Measurements from ENCODE around the gene TMC1. TPM values are rescaled to one million over a fixed set of nuclear protein-coding genes. Genes with fewer than 3 reads are reported as not detected.
"Not testable (repeated sequence)": the region's sequence is repeated elsewhere in the genome, so short reads cannot be mapped to it uniquely, and the experiment has no call there.

Gene TMC1
- total RNA-seq, 2 experiments from 2014 or later, result not detected

DNA sequence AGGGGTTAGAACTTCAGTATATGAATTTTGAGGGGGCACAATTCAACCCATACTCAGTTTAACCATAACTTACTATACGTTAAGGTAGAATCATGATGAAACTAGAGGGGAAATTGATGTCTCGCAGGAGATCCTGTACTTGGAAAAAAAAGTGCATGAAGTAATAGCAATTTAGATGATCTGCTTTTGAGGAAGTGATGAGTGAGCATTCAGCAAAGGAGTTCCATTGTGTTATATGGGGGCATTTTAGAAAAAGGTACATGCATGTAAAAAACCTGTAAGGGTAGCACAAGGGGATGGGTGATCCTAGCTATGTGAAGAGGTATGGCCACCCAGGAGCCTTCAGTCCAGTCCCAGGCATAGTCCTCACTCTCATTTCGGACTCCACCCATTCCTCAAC is 14.8 kb upstream of the TMC1 start:
- intact Hi-C loops (cut with DNase I, micrococcal nuclease), result no loop called here
- no peak overlapping the region for H3K4me3 Mint-ChIP-seq
- no peak overlapping the region for H3K4me3 ChIP-seq (ENCODE audit: low read length)
- DNase-seq, result no peak
- H3K36me3 Mint-ChIP-seq (ENCODE audit: low read depth), result no peaks in the 10 kb centered on the region
- TF ChIP-seq, protein P1, sequence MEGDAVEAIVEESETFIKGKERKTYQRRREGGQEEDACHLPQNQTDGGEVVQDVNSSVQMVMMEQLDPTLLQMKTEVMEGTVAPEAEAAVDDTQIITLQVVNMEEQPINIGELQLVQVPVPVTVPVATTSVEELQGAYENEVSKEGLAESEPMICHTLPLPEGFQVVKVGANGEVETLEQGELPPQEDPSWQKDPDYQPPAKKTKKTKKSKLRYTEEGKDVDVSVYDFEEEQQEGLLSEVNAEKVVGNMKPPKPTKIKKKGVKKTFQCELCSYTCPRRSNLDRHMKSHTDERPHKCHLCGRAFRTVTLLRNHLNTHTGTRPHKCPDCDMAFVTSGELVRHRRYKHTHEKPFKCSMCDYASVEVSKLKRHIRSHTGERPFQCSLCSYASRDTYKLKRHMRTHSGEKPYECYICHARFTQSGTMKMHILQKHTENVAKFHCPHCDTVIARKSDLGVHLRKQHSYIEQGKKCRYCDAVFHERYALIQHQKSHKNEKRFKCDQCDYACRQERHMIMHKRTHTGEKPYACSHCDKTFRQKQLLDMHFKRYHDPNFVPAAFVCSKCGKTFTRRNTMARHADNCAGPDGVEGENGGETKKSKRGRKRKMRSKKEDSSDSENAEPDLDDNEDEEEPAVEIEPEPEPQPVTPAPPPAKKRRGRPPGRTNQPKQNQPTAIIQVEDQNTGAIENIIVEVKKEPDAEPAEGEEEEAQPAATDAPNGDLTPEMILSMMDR (IDR thresholded peaks at IDR 0.05), result no peak
- no peaks in the 10 kb centered on the region for H3K4me1 ChIP-seq (ENCODE audit: insufficient read depth, low read length)
- no peaks in the 10 kb centered on the region for H3K27me3 ChIP-seq (ENCODE audit: control insufficient read depth in 1 of 2, insufficient read depth in 2 of 2, low read length in 2 of 2)
- ATAC-seq (ENCODE audit: poor library complexity), result no peak
- H3K27ac Mint-ChIP-seq, result no peak overlapping the region
- CTCF ChIA-PET, result no interaction called here
- H3K9me3 ChIP-seq (ENCODE audit: control insufficient read depth in 1 of 2, insufficient read depth in 1 of 2, low read length in 2 of 2), result no peaks in the 10 kb centered on the region
- no peak overlapping the region for H3K27ac ChIP-seq (ENCODE audit: low read depth in 1 of 2, low read length in 2 of 2)
- H3K27me3 Mint-ChIP-seq, result no peaks in the 10 kb centered on the region
- no peaks in the 10 kb centered on the region for H3K9me3 Mint-ChIP-seq
- no peaks in the 10 kb centered on the region for H3K4me1 Mint-ChIP-seq (ENCODE audit: low read depth)
- POLR2A ChIA-PET, result no interaction called here
- no peaks in the 10 kb centered on the region for H3K36me3 ChIP-seq (ENCODE audit: insufficient read depth, low read length)

DNA sequence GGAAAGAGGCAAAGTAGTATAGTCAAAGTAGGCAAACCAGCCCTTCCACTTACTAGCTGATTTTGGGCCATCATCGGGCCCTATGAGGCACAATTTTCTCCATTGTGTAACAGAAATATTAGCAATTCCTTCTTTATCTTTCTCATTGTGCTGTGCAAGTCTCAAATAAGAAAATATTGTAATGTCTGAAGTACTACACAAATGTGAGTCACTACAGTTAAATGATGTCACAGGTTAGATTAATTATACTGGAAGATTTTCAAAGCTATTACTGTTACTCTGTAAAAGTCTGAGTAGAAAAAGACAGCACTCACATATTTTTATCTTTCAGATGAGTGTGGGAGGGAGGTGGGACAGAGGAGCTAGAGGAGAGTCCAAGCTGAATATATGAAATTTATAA is 12.4 kb upstream of the TMC1 start:
- no peak overlapping the region for H3K27ac ChIP-seq (ENCODE audit: low read depth in 1 of 2, low read length in 2 of 2)
- Mint-ChIP-seq H3K4me1 (ENCODE audit: low read depth) (no peaks in the 10 kb centered on the region), H3K27me3 (no peaks in the 10 kb centered on the region), H3K9me3 (no peaks in the 10 kb centered on the region), H3K27ac (no peak overlapping the region), H3K4me3 (no peak overlapping the region), H3K36me3 (ENCODE audit: low read depth) (no peaks in the 10 kb centered on the region)
- ChIA-PET POLR2A (no interaction called here), CTCF (no interaction called here)
- TF ChIP-seq, protein P1 (IDR thresholded peaks at IDR 0.05), result no peak
- intact Hi-C loops (cut with DNase I, micrococcal nuclease), result no loop called here
- no peaks in the 10 kb centered on the region for H3K36me3 ChIP-seq (ENCODE audit: insufficient read depth, low read length)
- ATAC-seq (ENCODE audit: poor library complexity), result no peak
- no peaks in the 10 kb centered on the region for H3K9me3 ChIP-seq (ENCODE audit: control insufficient read depth in 1 of 2, insufficient read depth in 1 of 2, low read length in 2 of 2)
- DNase-seq, result no peak
- no peaks in the 10 kb centered on the region for H3K27me3 ChIP-seq (ENCODE audit: control insufficient read depth in 1 of 2, insufficient read depth in 2 of 2, low read length in 2 of 2)
- H3K4me3 ChIP-seq (ENCODE audit: low read length), result no peak overlapping the region
- H3K4me1 ChIP-seq (ENCODE audit: insufficient read depth, low read length), result no peaks in the 10 kb centered on the region

DNA sequence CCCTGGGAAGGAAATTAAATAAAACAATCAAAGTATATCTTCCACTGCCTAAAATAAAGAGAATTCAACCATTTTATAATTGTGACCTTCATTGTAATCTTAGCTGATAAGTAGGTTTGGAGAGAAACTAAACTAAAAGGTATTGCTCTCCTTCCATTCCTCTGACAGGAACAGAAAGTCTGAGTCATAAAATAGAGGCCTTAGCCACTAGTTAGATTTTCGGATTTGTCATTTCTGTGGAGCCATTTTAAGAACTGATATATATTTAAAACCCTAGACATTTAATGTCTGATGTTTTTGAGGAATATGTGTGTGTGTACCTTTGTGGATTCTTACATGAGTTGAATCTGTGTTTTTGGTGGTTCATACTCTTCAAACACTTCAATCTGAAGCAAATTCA is 11.8 kb upstream of the TMC1 start:
- CTCF ChIA-PET, result no interaction called here

DNA sequence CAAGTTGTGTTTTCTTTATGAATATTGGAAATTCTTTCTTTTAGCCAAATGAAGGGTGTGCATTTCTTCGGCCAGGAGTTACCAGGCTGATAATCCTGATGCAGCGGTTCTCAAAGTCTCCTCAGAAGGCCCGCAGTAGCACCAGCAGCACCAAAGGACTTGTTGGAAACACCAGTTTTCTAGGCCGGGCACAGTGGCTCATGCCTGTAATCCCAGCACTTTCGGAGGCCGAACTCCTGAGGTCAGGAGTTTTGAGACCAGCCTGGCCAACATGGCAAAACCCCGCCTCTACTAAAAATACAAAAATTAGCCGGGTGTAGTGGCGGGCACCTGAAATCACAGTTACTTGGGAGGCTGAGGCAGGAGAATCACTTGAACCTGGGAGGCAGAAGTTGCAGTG is 397 bp upstream of the TMC1 start:
- ATAC-seq (ENCODE audit: poor library complexity); H3K27me3 ChIP-seq (ENCODE audit: control insufficient read depth in 1 of 2, insufficient read depth in 2 of 2, low read length in 2 of 2); H3K9me3 Mint-ChIP-seq; DNase-seq; H3K9me3 ChIP-seq (ENCODE audit: control insufficient read depth in 1 of 2, insufficient read depth in 1 of 2, low read length in 2 of 2); CTCF ChIA-PET; H3K36me3 Mint-ChIP-seq (ENCODE audit: low read depth); H3K4me1 Mint-ChIP-seq (ENCODE audit: low read depth); H3K27ac Mint-ChIP-seq; POLR2A ChIA-PET; H3K4me1 ChIP-seq (ENCODE audit: insufficient read depth, low read length); H3K27ac ChIP-seq (ENCODE audit: low read depth in 1 of 2, low read length in 2 of 2); H3K36me3 ChIP-seq (ENCODE audit: insufficient read depth, low read length); H3K27me3 Mint-ChIP-seq; H3K4me3 Mint-ChIP-seq; H3K4me3 ChIP-seq (ENCODE audit: low read length): not testable (repeated sequence)
- intact Hi-C loops (cut with DNase I, micrococcal nuclease), result loop anchor here (5.0 to 10.0 kb wide), 2 partner anchors 74 to 756 kb away; partner anchors contain the start of gene CEMIP2 (in 1 of the 2)

More for the DNA sequence above, 11.8 kb upstream of the TMC1 start:
- H3K4me3 Mint-ChIP-seq, result no peak overlapping the region
- H3K27me3 Mint-ChIP-seq, result no peaks in the 10 kb centered on the region
- H3K36me3 Mint-ChIP-seq (ENCODE audit: low read depth), result no peaks in the 10 kb centered on the region
- H3K27ac ChIP-seq (ENCODE audit: low read depth in 1 of 2, low read length in 2 of 2), result no peak overlapping the region
- TF ChIP-seq, protein P1 (IDR thresholded peaks at IDR 0.05), result no peak
- DNase-seq, result peak in 1 of 14 experiments; percentile 5
- H3K27ac Mint-ChIP-seq, result no peak overlapping the region
- no peaks in the 10 kb centered on the region for H3K9me3 Mint-ChIP-seq
- no peak for ATAC-seq (ENCODE audit: poor library complexity)
- H3K4me3 ChIP-seq (ENCODE audit: low read length), result no peak overlapping the region
- H3K36me3 ChIP-seq (ENCODE audit: insufficient read depth, low read length), result no peaks in the 10 kb centered on the region
- POLR2A ChIA-PET, result no interaction called here
- H3K9me3 ChIP-seq (ENCODE audit: control insufficient read depth in 1 of 2, insufficient read depth in 1 of 2, low read length in 2 of 2), result no peaks in the 10 kb centered on the region
- no peaks in the 10 kb centered on the region for H3K27me3 ChIP-seq (ENCODE audit: control insufficient read depth in 1 of 2, insufficient read depth in 2 of 2, low read length in 2 of 2)
- no peaks in the 10 kb centered on the region for H3K4me1 ChIP-seq (ENCODE audit: insufficient read depth, low read length)
- intact Hi-C loops (cut with DNase I, micrococcal nuclease), result no loop called here
- H3K4me1 Mint-ChIP-seq (ENCODE audit: low read depth), result no peaks in the 10 kb centered on the region
